Stimulated activated CD4-positive, alpha-beta T cell treated with anti-CD3 and anti-CD28 coated beads, Interleukin-15, amount 100 ng/mL, for 48 hours (primary cell): ENCODE data around the gene CLVS2.

Source experiments
- DNase-seq, 2 donors: peaks; one replicate each; pipeline ENCODE4 v3.0.0-alpha.2; 2020; ENCODE audit warnings: low read depth in 2 of 2

The CLVS2 gene, protein sequence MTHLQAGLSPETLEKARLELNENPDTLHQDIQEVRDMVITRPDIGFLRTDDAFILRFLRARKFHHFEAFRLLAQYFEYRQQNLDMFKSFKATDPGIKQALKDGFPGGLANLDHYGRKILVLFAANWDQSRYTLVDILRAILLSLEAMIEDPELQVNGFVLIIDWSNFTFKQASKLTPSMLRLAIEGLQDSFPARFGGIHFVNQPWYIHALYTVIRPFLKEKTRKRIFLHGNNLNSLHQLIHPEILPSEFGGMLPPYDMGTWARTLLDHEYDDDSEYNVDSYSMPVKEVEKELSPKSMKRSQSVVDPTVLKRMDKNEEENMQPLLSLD

DNA sequence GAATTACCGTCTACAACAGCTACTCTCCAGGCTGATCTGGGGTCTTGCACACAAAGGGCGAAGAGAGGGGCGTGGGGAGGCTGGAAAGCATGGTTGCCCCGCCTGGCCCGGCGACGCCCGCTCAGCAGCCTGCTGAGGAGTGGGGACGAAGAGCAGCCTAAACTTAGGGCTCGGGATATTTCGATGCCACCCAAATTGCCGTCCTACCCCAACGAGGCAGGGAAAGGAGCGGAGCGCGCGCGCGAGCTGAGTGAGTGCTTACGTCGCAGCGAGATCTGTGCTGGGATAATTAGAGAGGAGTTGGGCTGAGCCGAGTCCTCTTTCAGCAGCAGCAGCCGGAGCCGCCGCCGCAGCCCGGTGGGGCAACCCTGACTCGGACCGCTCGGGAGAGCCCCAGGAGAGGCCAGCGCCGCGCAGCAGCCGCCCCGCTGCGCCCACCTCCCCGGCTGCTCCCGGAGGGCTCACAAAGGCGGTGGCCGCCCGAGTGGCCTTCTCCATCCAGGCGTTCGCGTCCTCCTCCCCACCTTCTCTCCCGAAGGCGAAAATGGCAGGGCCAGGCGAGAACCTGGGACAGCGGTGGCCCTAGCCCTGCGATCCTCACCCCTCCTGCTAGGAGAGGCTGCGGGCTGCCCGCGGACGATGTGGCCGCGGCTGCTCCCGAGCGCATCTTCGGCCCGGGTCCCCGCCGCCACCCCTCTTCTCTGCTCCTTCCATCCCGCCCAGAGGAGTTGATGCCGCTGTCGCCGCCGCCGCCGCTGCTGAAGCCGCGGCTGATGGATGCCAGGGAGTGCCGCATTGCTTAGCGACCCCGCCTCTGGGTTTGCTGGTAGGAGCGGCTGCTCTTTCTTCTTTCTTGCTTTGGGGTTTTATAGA lies at the start of gene CLVS2:
Gene CLVS2 (plus strand): TSS at position 315 of the 873 bp plus-strand sequence. CDS start 1,543 bp downstream, outside the sequence.
- DNase-seq: no peak

DNA sequence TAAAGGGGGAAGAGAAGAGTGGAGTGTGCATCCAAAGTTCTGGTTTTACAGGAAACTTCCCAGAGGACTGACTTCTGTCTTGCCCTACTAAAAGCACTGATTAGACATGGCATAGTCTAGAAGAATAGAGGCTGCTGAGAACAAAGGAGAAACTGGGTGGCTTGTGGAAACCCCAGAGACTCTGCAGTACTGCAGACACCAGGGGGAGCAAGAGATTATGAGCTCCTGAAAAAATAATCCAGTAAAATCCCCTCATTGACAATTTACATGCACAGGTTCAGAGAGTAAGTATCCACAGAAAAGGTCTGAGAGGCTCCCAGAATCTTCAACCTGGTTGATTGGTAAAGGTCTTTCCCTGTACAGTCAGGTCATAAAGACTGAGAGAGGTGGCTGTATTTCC lies 48.7 kb upstream of the CLVS2 start:
- no peak for DNase-seq

DNA sequence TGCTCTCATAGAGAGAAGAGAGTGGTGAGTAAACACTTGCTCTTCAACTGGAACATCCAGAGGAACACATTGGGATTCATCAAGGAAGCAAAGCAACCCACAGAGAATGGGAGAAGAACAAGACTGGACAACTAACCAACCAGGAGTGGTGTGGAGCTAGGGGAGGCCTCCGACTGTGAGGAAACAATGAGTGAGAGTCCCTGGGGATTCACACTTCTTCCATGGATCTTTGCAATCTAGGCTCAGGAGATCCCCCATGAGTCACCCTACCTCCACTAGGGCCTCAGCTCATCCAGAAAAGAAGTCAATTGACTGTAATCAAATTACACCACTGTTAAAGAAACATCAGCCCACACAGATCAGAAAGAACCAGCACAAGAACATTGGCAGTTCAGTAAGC lies 42.3 kb upstream of the CLVS2 start:
- DNase-seq: no peak

DNA sequence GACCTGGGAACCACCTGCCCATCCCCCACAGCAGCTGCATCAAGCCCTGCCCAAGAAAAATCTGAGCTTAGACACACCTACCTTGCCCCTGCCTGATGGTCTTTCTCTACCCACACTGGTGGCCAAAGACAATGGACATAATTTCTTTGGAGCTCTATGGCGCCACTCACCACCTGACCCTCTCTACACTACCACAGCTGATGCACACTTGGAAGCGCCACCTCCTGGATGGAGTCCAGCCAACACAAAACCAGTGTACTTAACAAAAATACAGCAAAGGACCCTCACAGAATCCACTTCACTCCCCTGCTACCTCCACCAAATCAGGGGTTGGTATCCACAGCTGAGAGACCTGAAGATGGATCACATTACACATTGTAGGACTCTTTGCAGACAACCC lies 39.7 kb upstream of the CLVS2 start:
- no peak for DNase-seq

DNA sequence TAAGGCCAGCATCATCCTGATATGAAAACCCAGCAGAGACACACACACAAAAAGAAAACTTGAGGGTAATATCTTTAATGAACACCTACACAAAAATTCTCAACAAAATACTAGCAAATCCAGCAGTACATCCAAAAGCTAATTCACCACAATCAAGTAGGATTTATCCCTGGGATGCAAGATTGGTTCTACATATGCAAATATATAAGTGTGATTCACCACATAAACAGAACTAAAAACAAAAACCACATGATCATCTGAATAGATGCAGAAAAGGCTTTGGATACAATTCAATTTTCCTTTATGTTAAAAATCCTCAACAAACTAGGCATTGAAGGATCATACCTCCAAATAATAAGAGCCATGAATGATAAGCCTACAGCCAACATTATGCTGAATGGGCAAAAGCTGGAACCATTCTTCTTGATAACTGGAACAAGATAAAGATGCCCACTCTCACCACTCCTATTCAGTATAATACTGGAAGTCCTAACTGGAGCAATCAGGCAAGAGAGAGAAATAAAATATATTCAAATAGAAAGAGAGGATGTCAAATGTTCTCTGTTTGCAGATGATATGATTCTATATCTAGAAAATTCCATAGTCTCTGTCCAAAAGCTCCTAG lies 33.9 kb upstream of the CLVS2 start:
- no peak for DNase-seq

DNA sequence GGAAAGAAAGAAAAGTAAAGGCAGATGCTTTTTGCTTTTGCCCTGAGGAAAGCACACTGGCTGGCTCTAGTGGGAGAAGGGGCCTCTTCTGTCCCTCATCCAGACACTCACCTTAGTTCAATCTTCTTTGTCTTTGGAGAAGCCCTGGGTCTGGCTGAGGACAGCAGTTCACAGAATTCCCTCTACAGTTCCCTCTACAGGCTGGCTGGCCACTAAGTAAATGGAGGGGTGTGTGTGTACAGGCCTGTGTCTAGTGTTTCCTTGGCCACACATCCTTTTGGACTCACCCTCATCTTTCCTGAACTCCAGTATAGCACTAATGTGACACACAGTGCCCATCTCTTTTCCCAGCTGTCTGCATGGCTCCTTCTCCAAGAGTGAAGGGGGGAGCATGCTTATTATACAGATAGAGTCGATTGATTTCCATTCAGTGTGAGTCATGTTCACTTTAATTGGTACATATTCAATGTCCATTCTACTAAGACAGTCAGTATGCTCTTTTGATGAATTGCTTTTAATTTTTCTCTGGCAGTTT lies 26.0 kb upstream of the CLVS2 start:
- DNase-seq: no peak

DNA sequence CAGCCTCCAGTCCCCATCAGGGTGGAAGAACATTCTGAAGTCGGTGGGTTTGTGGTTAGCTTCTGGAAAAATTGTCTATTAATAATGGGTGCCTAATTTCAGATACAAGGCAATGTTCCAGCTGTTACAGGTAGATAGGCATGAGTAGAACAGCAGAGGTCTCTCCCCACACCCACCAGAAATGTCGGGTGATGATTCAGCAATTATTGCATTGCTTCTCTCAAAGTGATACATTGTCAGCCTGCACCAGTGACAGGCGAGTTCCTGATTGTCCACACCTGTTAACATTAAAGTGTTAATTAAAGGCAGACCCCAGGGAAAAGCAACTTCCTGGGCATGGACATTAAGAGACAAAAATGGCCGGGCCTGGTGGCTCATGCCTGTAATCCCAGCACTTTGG lies 18.9 kb upstream of the CLVS2 start:
- no peak for DNase-seq

DNA sequence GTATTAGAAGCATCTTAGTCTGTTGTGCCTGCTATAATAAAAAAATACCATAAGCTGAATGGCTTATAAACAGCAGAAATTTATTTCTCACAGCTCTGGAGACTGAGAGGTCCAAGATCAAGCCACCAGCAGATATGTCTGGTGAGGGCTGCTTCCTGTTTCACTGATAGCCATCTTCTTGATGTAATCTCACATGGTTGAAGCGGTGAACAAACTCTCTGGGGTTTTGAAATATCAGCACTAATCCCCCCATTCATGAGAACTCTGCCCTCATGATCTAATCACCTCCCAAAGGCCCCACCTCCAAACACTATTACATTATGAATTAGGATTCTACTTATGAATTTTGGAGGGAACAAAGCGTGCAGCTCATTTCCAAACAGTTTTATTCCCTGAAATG lies 11.6 kb upstream of the CLVS2 start:
- DNase-seq: no peak

DNA sequence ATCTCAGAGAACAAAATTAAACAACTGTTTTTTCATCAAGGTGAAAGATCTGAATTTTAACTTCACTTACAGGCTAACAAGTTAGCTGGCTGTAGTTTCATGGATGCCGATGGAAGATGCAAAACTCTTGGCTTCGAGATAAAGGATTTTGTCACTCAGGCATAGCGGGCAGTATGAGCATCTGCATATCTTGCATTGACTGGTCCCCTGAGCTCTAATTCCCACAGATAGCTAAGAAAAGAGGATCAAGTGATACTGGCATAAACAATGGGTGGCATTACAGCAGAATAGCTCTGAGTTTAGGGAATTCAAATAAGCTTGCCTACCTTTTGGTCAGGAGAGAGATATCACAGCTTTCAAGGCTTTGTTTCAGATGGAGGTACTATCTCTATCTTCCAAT lies 1.8 kb upstream of the CLVS2 start:
- DNase-seq: no peak

DNA sequence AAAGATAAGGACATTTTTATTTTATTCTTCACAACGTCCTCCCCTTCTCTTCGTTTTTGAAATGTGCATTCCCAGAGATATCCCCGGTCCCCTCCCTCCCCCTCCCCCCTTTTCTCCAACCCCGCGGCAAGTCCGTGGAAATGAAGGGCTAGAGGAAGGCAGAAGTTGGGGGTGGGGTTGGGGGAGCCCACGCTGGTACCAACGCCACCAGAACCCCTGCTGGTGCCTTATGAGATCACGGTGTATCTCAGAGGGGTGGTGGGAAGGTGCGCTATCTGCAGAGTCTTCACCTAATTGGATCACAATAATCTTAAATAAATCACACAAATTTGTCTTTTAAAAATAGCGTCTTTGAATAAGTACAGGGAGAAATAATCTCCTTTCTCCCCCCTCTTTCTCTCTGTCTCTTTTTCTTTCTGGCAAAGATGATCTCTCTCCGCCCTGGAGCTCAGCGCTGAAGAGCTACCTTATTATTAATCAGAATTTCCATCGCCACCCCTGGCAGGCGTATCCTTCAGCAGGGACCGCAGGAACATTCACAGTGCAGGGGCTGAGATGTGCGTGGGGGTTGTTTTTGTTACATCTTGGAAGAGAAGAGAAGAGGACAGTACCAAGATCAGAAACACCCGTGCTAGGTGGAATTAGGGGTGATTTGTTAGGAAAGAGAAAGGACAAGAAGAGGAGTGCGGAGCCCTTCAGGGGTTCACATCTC lies 915 bp downstream of the CLVS2 start:
- DNase-seq: no peak

DNA sequence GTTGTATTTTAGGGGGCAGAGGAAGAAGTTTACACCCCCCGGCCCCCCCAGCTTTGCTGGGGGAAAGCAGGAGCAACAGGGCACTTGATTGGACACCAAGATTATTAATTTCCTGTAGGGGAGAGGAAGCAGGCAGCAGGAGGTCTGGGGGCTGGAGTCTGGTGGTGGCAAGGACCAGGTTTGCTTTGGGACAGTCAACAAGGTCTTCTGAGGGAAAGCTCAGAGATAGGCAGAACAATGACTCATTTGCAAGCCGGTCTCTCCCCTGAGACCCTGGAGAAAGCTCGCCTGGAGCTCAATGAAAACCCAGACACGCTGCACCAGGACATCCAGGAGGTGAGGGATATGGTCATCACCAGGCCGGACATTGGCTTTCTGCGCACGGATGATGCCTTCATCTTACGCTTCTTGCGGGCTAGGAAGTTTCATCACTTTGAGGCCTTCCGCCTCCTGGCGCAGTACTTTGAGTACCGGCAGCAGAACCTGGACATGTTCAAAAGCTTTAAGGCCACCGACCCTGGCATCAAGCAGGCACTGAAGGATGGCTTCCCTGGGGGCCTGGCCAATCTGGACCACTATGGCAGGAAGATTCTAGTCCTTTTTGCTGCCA lies 1.6 kb downstream of the CLVS2 start:
- no peak for DNase-seq

DNA sequence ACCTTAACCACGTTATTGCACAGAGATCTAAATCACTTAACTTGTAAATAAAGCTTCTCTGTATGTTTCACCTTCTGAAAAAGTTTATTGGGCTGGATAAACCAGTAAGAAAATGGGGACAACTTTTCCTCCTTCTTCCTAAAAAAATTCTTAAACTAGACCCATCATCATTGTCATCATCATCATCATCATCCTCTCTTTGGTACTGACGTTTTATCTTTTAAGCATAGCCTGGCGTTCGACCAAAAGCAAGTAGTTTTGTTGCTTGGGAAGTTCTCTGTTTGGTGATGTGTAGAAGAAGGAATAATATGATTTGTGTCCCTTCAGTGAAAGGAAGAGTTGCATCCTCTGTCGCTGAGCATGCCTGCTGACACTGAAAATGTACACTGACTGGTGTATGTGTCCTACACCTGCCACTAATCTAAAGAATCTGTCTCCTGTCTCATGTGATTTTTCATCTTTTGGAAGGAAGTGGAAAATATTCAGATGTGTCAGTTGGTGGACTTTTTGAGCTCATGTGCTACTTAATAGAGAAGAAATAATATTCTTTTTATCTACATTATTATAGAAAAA lies 2.5 kb downstream of the CLVS2 start:
- DNase-seq: no peak

DNA sequence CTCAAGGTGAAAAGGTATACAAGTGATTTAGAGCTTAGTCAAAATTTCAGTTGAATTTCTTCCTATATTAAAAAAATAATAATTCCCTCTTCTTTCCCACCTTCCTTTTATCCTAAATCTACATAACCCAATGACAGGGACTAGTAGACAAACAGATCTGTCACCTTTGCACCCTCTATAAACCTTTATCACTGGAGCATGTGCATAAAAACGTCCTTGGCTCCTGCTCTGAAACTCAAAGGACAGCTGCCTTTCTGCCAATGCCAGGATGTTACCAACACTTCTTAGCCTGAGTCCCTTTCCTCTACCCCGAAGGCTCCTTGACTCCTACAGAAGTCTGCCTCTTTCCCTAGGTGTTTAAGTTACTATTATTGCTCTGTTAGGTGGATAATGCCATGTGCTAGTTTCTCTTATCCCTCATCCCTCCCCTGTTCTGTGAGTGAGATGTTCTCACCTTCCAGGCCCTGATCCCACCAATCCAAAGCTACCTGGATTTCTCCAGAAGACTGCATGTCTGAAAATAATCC lies 4.3 kb downstream of the CLVS2 start:
- no peak for DNase-seq

DNA sequence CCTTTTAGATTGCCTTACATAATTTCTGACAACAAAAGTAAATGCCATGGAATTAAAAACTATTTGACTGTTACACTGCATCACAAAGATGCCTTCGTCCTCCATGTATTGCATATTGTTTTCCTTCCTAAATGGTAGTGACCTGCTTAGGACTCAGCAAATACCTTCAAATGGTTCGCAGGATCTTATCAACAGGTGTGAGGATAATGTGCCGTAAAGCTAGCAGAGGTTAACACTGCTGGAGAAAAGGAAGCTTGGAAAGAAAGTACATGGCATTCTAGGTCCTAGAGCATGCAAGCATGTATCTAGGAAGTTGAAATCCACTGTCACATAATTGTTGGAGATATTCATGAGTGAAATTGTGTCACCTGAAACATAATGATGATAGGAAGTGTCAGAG lies 5.5 kb downstream of the CLVS2 start:
- no peak for DNase-seq

DNA sequence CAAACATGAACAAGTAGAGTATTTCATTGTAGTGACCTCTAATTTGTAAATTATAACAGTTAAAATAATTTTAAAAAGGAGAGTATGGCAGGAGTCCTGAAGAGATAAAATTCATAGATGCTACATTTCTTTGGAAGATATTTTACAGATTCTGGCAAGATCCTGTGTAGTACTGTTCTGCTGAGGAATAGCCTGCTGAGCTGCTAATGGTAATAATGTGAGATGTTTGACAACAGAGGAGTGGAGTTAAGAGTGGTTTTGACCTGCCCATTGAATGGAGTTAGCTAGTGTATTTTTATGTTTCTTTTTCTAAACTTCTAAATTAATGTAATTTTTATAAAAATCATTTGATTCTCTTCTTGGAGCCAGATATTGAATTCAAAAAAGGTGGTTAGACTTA lies 11.8 kb downstream of the CLVS2 start:
- DNase-seq: no peak

DNA sequence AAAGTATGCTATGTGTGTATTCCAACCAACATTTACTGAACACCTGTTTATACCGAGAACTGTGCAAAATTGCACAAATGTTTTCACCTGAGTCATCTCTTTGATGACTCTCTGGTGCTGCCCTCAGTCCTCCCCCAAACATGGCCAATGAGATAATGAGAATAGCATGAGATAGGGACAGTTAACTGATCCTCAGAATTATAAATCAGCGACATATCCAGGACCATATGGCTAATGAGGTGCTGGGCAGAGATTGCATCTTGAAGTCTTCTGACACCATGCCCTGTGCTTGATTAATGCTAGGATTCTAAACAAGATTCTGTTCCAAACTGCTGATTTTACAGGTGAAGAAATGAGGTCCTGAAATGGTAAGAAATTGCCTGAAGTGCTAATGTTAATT lies 13.0 kb downstream of the CLVS2 start:
- no peak for DNase-seq

DNA sequence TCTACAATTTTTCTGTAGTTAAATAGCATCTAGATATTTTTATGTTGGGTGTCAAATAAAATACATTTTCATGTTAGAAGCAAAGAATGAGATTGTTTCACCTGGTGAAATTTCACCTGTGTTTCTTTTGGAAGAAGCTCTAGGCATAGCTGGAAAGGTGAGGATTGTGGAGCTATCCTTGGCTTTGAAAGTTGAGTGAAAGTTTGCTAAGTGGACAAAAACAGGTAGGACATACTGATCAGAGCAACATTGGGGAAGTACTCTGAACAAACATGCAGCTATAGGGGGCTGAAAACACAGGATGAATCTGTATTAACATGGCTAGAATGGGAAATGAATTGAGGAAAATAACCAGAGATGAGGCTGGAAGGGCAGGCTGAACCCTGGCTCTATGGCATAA lies 18.8 kb downstream of the CLVS2 start:
- DNase-seq: no peak

DNA sequence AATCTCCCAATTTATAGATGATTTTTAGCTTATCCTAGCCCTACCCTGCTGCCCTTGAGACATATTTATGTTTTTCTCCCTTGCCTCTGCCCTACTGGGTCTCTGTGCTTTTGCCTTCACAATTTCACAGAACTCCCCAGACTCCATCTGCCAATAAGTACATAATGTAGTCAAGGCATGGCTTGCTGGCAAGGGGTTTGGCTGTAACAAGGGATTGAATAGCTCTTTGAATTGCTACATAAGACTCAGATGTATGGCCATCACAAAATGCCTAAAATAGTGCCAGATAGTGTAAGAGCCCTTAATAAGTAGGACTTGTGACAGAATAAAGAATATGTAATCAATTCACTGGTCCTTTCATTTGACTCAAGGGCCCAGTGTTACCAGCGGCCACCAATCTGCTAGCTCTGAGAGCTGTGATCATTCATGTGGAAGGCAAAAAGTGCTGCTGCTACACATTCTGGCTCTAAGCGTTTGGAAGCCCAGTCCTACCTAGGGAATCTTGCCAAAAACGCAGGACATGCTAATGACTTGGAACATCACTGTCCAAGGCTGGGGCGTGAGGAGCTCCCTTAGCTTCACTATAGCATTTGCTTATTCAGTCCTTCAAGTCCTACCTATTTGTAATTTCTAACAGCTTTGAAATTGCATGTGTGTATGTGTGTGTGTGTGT lies 20.5 kb downstream of the CLVS2 start:
- DNase-seq: no peak

DNA sequence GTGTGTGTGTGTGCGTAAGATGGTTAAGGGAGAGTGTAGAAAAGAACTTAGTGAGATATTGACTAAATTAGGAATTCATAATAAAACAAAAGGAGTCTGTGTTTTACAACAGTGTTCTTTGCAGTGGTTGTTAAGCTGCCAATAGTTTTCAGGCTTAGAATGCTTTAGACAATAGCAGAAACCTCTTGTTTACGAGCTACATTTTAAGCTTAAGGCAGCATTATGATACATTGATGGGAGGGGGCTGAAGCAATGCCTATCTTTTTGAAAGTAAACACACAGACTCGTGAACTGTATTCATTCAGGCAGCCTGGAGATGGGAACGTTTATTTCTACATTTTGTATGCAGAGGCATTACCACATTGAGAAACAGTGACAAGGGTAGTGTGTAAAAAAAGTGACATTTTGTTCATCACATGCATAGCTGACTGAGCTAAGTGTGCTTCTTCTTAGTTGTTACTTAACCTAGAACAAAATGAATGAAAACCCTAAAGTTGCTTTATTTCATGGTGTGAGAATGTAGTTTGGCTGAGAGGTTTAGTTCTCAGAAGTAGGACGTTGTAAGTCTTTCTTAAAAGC lies 21.2 kb downstream of the CLVS2 start:
- DNase-seq: no peak

DNA sequence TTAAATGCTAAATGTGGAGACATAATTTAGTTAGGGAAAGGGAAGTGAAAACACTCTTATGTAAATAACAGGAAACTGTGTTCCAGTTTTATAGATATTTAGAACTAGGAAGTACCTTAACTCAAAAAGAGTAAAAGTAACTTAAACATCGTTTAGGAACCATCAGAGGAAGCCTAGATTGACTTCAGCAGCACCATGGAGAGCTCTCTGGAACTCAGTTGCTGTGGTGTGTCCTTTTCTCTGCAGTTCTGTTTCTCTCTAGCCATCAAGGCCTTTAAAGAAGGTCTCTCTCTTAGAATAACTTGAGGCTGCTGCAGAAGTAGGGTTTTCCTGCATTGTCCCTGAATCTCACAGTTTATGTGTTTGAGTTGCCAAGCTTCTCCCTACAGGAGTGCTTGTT lies 26.9 kb downstream of the CLVS2 start:
- DNase-seq: no peak
